Subcutaneous adipose tissue (tissue), 4 donors: ENCODE results near the gene WDR7. TPM values are rescaled to one million over a fixed set of nuclear protein-coding genes. Genes with fewer than 3 reads are reported as not detected.

ENCODE experiments used
- CTCF ChIP-seq: fragments of 450-650 bp; IDR thresholded peaks from one replicate; pipeline ENCODE4 v1.5.1; 2016; ENCODE audit warnings: low read depth, mild to moderate bottlenecking, control low read depth, antibody characterized with exemption, moderate library complexity
- total RNA-seq, 4 donors: library from RNA; depleted of rRNA; stranded (reverse); fragments of >200 nt; gene quantifications; one replicate each; pipeline ENCODE4 v1.1.0, GENCODE V29; 2016

The WDR7 gene
- total RNA-seq, 4 donors from 2014 or later: 28.7 to 46.1 (median 37.4) TPM

- TF ChIP-seq CTCF: no peak
These were observed 371.6 kb downstream of the WDR7 start for GRCh38 chr18:57022716-57023115.

GRCh38 chr18:57023275-57023882 lies 372.2 kb downstream of the WDR7 start:
- no peak for TF ChIP-seq CTCF

GRCh38 chr18:57025540-57025939 lies 374.4 kb downstream of the WDR7 start:
- TF ChIP-seq CTCF: no peak

- TF ChIP-seq CTCF: no peak
These were observed 375.2 kb downstream of the WDR7 start for GRCh38 chr18:57026316-57026715.

- no peak for TF ChIP-seq CTCF
These were observed 376.1 kb downstream of the WDR7 start for GRCh38 chr18:57027190-57027708.

GRCh38 chr18:57029761-57030160 lies 378.6 kb downstream of the WDR7 start:
- TF ChIP-seq CTCF: no peak

GRCh38 chr18:57030417-57030816 lies 379.3 kb downstream of the WDR7 start:
- no peak for TF ChIP-seq CTCF
